ENCODE measurements around the gene RPN2.

Gene RPN2

DNA sequence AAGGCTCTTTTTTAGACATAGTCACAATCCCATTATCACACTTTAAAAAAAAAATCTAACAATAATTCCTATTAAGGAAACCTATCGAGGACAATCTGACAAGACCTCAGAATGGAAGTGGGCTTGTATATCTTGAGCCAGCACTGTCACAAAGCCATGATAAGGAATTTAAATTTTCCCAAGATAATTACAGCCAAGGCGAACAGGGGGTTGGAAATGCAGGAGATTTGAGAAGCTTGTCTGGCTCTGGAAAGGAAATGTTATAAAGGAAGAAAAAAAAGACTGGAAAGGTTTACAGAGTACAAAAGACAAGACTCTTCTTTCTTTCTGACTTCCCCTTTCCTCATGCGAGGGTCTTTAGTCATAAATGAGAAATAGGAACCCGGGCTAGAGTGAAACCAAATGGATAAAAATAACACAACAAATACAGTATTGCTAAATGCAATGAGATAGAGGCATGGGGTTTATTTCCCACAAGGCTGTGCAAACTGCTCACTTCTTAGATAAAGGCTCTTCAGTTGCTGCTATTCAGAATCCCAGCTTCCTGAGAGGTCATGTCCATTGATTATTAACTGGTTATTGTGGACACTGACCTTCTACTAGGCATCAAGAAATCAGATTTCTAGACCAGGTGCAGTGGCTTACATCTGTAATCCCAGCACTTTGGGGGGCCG, 95.9 kb downstream of the RPN2 start:
- H3K4me3 ChIP-seq (ENCODE audit: low read depth, low read length), result no peak overlapping the region
- in situ Hi-C loops (cut with HindIII; ENCODE audit: low sequenced_read_pairs), result no loop called here
- TF ChIP-seq, protein P1, sequence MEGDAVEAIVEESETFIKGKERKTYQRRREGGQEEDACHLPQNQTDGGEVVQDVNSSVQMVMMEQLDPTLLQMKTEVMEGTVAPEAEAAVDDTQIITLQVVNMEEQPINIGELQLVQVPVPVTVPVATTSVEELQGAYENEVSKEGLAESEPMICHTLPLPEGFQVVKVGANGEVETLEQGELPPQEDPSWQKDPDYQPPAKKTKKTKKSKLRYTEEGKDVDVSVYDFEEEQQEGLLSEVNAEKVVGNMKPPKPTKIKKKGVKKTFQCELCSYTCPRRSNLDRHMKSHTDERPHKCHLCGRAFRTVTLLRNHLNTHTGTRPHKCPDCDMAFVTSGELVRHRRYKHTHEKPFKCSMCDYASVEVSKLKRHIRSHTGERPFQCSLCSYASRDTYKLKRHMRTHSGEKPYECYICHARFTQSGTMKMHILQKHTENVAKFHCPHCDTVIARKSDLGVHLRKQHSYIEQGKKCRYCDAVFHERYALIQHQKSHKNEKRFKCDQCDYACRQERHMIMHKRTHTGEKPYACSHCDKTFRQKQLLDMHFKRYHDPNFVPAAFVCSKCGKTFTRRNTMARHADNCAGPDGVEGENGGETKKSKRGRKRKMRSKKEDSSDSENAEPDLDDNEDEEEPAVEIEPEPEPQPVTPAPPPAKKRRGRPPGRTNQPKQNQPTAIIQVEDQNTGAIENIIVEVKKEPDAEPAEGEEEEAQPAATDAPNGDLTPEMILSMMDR (IDR thresholded peaks at IDR 0.05; ENCODE audit: low read depth, low read length), result no peak
- DNase-seq (ENCODE audit: low read depth, low spot score), result no peak

DNA sequence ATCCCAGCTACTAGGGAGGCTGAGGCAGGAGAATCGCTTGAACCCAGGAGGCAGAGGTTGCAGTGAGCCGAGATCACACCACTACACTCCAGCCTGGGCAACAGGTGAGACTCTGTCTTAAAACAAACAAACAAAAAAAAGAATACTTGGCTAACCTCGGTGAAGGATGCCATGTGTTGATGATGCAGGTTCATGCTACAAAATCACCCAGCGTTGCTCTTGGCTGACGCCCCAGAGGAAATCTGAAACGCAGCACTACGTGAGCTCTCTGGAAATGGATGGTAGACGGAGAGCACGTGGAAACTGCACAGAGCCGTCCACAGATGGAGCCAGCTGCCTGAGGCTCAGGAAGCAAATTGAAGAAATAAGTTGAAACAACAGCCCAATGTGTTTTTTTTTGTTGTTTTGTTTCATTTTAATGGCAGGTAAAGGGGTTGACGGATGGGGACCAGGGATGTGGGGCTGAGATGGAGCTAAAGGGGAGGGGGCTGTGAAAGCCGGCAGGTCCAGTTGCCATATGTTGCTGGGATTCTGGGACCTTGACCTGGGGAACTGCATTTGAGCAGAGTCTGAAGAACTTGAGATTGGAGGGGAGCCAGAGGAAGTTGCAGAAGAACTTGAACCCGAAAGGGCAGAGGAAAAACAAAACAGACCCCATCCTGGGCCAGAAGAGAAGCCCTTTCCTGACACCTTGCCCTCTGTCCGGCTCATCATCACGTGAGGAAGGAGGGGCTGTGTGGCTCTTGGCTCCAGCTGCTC, 97.5 kb downstream of the RPN2 start:
- in situ Hi-C loops (cut with HindIII; ENCODE audit: low sequenced_read_pairs), result no loop called here
- no peak overlapping the region for H3K4me3 ChIP-seq (ENCODE audit: low read depth, low read length)
- DNase-seq (ENCODE audit: low read depth, low spot score), result peak; percentile 87
- TF ChIP-seq, protein P1 (IDR thresholded peaks at IDR 0.05; ENCODE audit: low read depth, low read length), result peak; percentile 57

- DNase-seq (ENCODE audit: low read depth, low spot score), result no peak
- in situ Hi-C loops (cut with HindIII; ENCODE audit: low sequenced_read_pairs), result no loop called here
- H3K4me3 ChIP-seq (ENCODE audit: low read depth, low read length), result no peak overlapping the region
- TF ChIP-seq, protein P1 (IDR thresholded peaks at IDR 0.05; ENCODE audit: low read depth, low read length), result no peak
Observed at GRCh38 chr20:37277253-37277593, 98.1 kb downstream of the RPN2 start.

DNA sequence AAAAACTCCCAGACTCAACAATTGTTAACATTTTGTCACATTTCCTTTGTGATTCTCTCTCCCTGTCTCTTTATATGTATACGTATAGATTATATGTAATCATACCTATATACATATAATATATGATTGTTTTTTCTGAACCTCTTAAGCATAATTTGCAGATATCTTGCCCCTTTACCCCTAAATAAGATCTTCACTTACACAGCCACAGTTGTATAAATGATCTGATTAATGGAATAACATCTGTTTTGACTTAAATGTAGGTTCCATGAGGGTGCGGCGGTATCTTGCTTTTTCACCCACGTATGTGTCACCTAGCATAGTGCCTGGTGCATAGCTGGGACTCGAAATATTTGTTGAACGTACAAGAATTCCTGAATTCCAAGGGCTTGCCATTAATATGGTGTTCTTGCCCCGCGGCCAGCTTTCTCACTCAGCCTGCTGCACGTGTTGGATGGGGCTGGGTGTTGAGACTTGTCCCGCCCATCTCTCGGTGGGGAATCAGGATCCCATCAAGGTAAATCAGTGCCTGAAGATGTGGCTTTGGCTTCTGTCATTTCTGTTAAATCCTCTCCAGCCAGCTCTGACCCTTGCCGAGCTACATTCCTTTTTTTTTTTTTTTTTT, 99.9 kb downstream of the RPN2 start:
- H3K4me3 ChIP-seq (ENCODE audit: low read depth, low read length), result no peak overlapping the region
- in situ Hi-C loops (cut with HindIII; ENCODE audit: low sequenced_read_pairs), result no loop called here
- DNase-seq (ENCODE audit: low read depth, low spot score), result no peak
- TF ChIP-seq, protein P1 (IDR thresholded peaks at IDR 0.05; ENCODE audit: low read depth, low read length), result no peak

- no peak for DNase-seq (ENCODE audit: low read depth, low spot score)
- TF ChIP-seq, protein P1 (IDR thresholded peaks at IDR 0.05; ENCODE audit: low read depth, low read length), result no peak
- in situ Hi-C loops (cut with HindIII; ENCODE audit: low sequenced_read_pairs), result no loop called here
- no peak overlapping the region for H3K4me3 ChIP-seq (ENCODE audit: low read depth, low read length)
Observed at GRCh38 chr20:37279820-37280219, 100.7 kb downstream of the RPN2 start.

GRCh38 chr20:37280403-37280802, 101.3 kb downstream of the RPN2 start:
- H3K4me3 ChIP-seq (ENCODE audit: low read depth, low read length), result no peak overlapping the region
- in situ Hi-C loops (cut with HindIII; ENCODE audit: low sequenced_read_pairs), result no loop called here
- DNase-seq (ENCODE audit: low read depth, low spot score), result no peak
- TF ChIP-seq, protein P1 (IDR thresholded peaks at IDR 0.05; ENCODE audit: low read depth, low read length), result no peak
